ENCODE data around the gene AK9.
A peak's percentile ranks its signal among the peaks of the same experiment; 100 is the strongest.

AK9 gene

GRCh38 chr6:109508166-109508860 is 182.7 kb downstream of the AK9 start:
- DNase-seq, result no peak

GRCh38 chr6:109507490-109508072 is 183.4 kb downstream of the AK9 start:
- no peak for DNase-seq

GRCh38 chr6:109506841-109507240 is 184.2 kb downstream of the AK9 start:
- DNase-seq, result no peak

GRCh38 chr6:109506314-109506713 is 184.7 kb downstream of the AK9 start:
- DNase-seq, result no peak

- DNase-seq, result no peak
Observed at GRCh38 chr6:109503327-109504224, 187.4 kb downstream of the AK9 start.

GRCh38 chr6:109498936-109499335 is 192.1 kb downstream of the AK9 start:
- no peak for DNase-seq

GRCh38 chr6:109498052-109498451 is 192.9 kb downstream of the AK9 start:
- DNase-seq, result no peak

- no peak for DNase-seq
Observed at GRCh38 chr6:109496036-109496772, 194.8 kb downstream of the AK9 start.

- DNase-seq, result no peak
Observed at GRCh38 chr6:109493865-109494264, 197.1 kb downstream of the AK9 start.

- no peak for DNase-seq
Observed at GRCh38 chr6:109491207-109491938, 199.6 kb downstream of the AK9 start.

- no peak for DNase-seq
Observed at GRCh38 chr6:109490713-109491112, 200.3 kb downstream of the AK9 start.

- DNase-seq, result no peak
Observed at GRCh38 chr6:109488001-109488400, 203.0 kb downstream of the AK9 start.

- DNase-seq, result no peak
Observed at GRCh38 chr6:109486068-109486467, 204.9 kb downstream of the AK9 start.

GRCh38 chr6:109485266-109485935 is 205.6 kb downstream of the AK9 start:
- DNase-seq, result no peak

GRCh38 chr6:109484122-109484521 is 206.9 kb downstream of the AK9 start:
- no peak for DNase-seq

GRCh38 chr6:109483735-109484057 is 207.3 kb downstream of the AK9 start:
- no peak for DNase-seq

- peak; percentile 75 for DNase-seq
Observed at GRCh38 chr6:109482905-109483734, 207.9 kb downstream of the AK9 start, which contains the start of gene ZBTB24. ZBTB24 (minus strand) TSS chr6:109483219; CDS start chr6:109482026, 1,193 bp downstream.

GRCh38 chr6:109480993-109481480 is 210.0 kb downstream of the AK9 start:
- DNase-seq, result no peak

- no peak for DNase-seq
Observed at GRCh38 chr6:109478841-109479624, 212.0 kb downstream of the AK9 start.

All from 8988T (cell line).